Lower lobe of right lung (tissue), 2 donors: ENCODE measurements around the gene LIN52. TPM values are rescaled to one million over a fixed set of nuclear protein-coding genes. Genes with fewer than 3 reads are reported as not detected.

Experiments used
- ATAC-seq, 2 donors: fragments of 200-7000 bp; cut with Tn5 transposase; one replicate each; pipeline ENCODE4 v1.9.1; 2020 to 2022; ENCODE audit warnings: mild to moderate bottlenecking in 2 of 2, moderate library complexity in 2 of 2
- DNase-seq: peaks from one replicate; pipeline ENCODE4 v3.0.0-alpha.2; 2020
- H3K27ac ChIP-seq: fragments of 200-600 bp; one replicate; pipeline ENCODE4 v1.8.0; 2022
- H3K27me3 ChIP-seq: fragments of 200-600 bp; one replicate; pipeline ENCODE4 v1.8.0; 2022; ENCODE audit warnings: low read depth
- H3K36me3 ChIP-seq: fragments of 200-600 bp; one replicate; pipeline ENCODE4 v1.8.0; 2022; ENCODE audit warnings: mild to moderate bottlenecking
- H3K4me1 ChIP-seq: fragments of 200-600 bp; one replicate; pipeline ENCODE4 v1.8.0; 2022
- H3K4me3 ChIP-seq: fragments of 200-600 bp; one replicate; pipeline ENCODE4 v1.8.0; 2022; ENCODE audit warnings: mild to moderate bottlenecking
- H3K9me3 ChIP-seq: fragments of 200-600 bp; one replicate; pipeline ENCODE4 v1.8.0; 2022
- CTCF ChIP-seq: fragments of 200-600 bp; IDR thresholded peaks from one replicate; pipeline ENCODE4 v1.8.0; 2022; ENCODE audit warnings: antibody characterized with exemption, mild to moderate bottlenecking
- intact Hi-C: fragments of 100-400 bp; cut with DNase I; formaldehyde crosslinking; loops from one replicate; pipeline ENCODE4 v1.11.0; 2022
- total RNA-seq: library from RNA; stranded (reverse); fragmentation: NEBNext Ultra II Directional; extraction: Animal tissue kit (Norgen Biotek cat#: 25700); gene quantifications from one replicate; pipeline ENCODE4 v1.2.1, GENCODE V29; 2021
- donor health status: DM: no; HTN: yes; CAD: no; lungs with severe emphysema.

The LIN52 gene
- total RNA-seq, 1 donor from 2014 or later, result 7.9 TPM

GRCh38 chr14:74160763-74161162, 76.0 kb downstream of the LIN52 start:
- DNase-seq, result no peak
- no peak for ATAC-seq
- TF ChIP-seq CTCF, result no peak

GRCh38 chr14:74161526-74162158, 76.9 kb downstream of the LIN52 start:
- TF ChIP-seq CTCF, result no peak
- H3K4me1 ChIP-seq, result no peaks in the 10 kb centered on the region
- intact Hi-C loops, result no loop called here

More at GRCh38 chr14:74160763-74161162, 76.0 kb downstream of the LIN52 start:
- Histone ChIP-seq H3K4me3 (no peak overlapping the region), H3K36me3 (no peaks in the 10 kb centered on the region), H3K9me3 (no peaks in the 10 kb centered on the region), H3K27ac (no peak overlapping the region), H3K27me3 (no peaks in the 10 kb centered on the region), H3K4me1 (no peaks in the 10 kb centered on the region)
- intact Hi-C loops, result no loop called here

GRCh38 chr14:74169906-74170305, 85.2 kb downstream of the LIN52 start:
- TF ChIP-seq CTCF, result no peak
- Histone ChIP-seq H3K4me3 (no peak overlapping the region), H3K36me3 (no peaks in the 10 kb centered on the region), H3K27ac (no peak overlapping the region), H3K4me1 (no peaks in the 10 kb centered on the region), H3K9me3 (no peaks in the 10 kb centered on the region), H3K27me3 (no peaks in the 10 kb centered on the region)
- intact Hi-C loops, result no loop called here
- ATAC-seq (no peak), DNase-seq (no peak)

More at GRCh38 chr14:74161526-74162158, 76.9 kb downstream of the LIN52 start:
- DNase-seq, result no peak
- Histone ChIP-seq H3K36me3 (no peaks in the 10 kb centered on the region), H3K9me3 (no peaks in the 10 kb centered on the region), H3K27ac (no peak overlapping the region), H3K4me3 (no peak overlapping the region), H3K27me3 (no peaks in the 10 kb centered on the region)
- no peak for ATAC-seq

- Histone ChIP-seq H3K27ac (no peak overlapping the region), H3K4me3 (no peak overlapping the region), H3K27me3 (no peaks in the 10 kb centered on the region), H3K4me1 (peaks cover 12% of the 10 kb centered on the region), H3K36me3 (no peaks in the 10 kb centered on the region), H3K9me3 (no peaks in the 10 kb centered on the region)
- TF ChIP-seq CTCF, result no peak
- intact Hi-C loops, result no loop called here
- DNase-seq (no peak), ATAC-seq (no peak)
Observed at GRCh38 chr14:74176400-74176793, 91.6 kb downstream of the LIN52 start.

- H3K4me3 ChIP-seq, result no peak overlapping the region
- peaks cover 12% of the 10 kb centered on the region for H3K4me1 ChIP-seq
- no peak for DNase-seq
- H3K27me3 ChIP-seq, result no peaks in the 10 kb centered on the region
- no peaks in the 10 kb centered on the region for H3K36me3 ChIP-seq
- peak; percentile 95 to 96 for ATAC-seq
- H3K9me3 ChIP-seq, result no peaks in the 10 kb centered on the region
- intact Hi-C loops, result no loop called here
- no peak for TF ChIP-seq CTCF
- no peak overlapping the region for H3K27ac ChIP-seq
Observed at GRCh38 chr14:74179856-74180255, 95.1 kb downstream of the LIN52 start.
